DOHH2 (cell line): ENCODE data around the gene SNRNP200.

Experiments
- H3F3A ChIP-seq: fragments of 200-600 bp; sonication (generic), shearing (Covaris generic); 2 replicates; pipeline ENCODE4 v1.6.0; 2016; ENCODE audit warnings: antibody characterized with exemption, mild to moderate bottlenecking; ENCODE audit not compliant: control insufficient read depth, insufficient read depth
- H3K27ac ChIP-seq: fragments of 200-600 bp; sonication (generic); 2 replicates; pipeline ENCODE4 v1.5.1; 2014; ENCODE audit warnings: low read depth, mild to moderate bottlenecking, low read length, moderate library complexity
- H3K27me3 ChIP-seq: fragments of 200-600 bp; sonication (generic); 2 replicates; pipeline ENCODE4 v1.6.1; 2014; ENCODE audit warnings: mild to moderate bottlenecking, low read length, mixed read lengths; ENCODE audit not compliant: control insufficient read depth
- H3K36me3 ChIP-seq: fragments of 200-600 bp; sonication (generic); 2 replicates; pipeline ENCODE4 v1.6.1; 2014; ENCODE audit warnings: mild to moderate bottlenecking, low read length, moderate library complexity, mixed read lengths; ENCODE audit not compliant: control insufficient read depth
- H3K4me1 ChIP-seq: fragments of 200-600 bp; sonication (generic); 2 replicates; pipeline ENCODE4 v1.6.1; 2014; ENCODE audit warnings: mild to moderate bottlenecking, low read length, mixed read lengths; ENCODE audit not compliant: control insufficient read depth
- H3K4me2 ChIP-seq: fragments of 200-600 bp; sonication (generic); 2 replicates; pipeline ENCODE4 v1.6.0; 2014; ENCODE audit warnings: mild to moderate bottlenecking, low read length, moderate library complexity
- H3K4me3 ChIP-seq: fragments of 200-600 bp; sonication (generic); 2 replicates; pipeline ENCODE4 v1.5.1; 2014; ENCODE audit warnings: mild to moderate bottlenecking, low read length, mixed read lengths
- H3K79me2 ChIP-seq: fragments of 200-600 bp; sonication (generic); 2 replicates; pipeline ENCODE4 v1.6.1; 2014; ENCODE audit warnings: mild to moderate bottlenecking, low read length, mixed read lengths; ENCODE audit not compliant: control insufficient read depth
- H3K9me2 ChIP-seq: fragments of 200-600 bp; sonication (generic); replicated peaks from 2 replicates; pipeline ENCODE4 v1.6.1; 2014; ENCODE audit warnings: mild to moderate bottlenecking, low read length, mixed read lengths; ENCODE audit not compliant: control insufficient read depth
- H3K9me3 ChIP-seq: fragments of 200-600 bp; sonication (generic); 2 replicates; pipeline ENCODE4 v1.6.1; 2014; ENCODE audit warnings: antibody characterized with exemption, low read length, mixed read lengths; ENCODE audit not compliant: control insufficient read depth, insufficient read depth
- H4K20me1 ChIP-seq: fragments of 200-600 bp; sonication (generic); 2 replicates; pipeline ENCODE4 v1.6.0; 2014; ENCODE audit warnings: low read depth, mild to moderate bottlenecking, antibody characterized with exemption, low read length, moderate library complexity; ENCODE audit not compliant: control insufficient read depth, insufficient read depth
- EZH2phosphoT487 ChIP-seq: fragments of 200-600 bp; sonication (generic); IDR thresholded peaks from 2 replicates; pipeline ENCODE4 v1.6.1; 2017; ENCODE audit warnings: borderline replicate concordance, mild to moderate bottlenecking, antibody characterized with exemption, low read length, moderate library complexity, mixed read lengths
- TF ChIP-seq, protein P1 (sequence below): fragments of 200-600 bp; sonication (generic); IDR thresholded peaks from one replicate; pipeline ENCODE4 v1.5.1; 2014; ENCODE audit warnings: antibody characterized with exemption, mild to moderate bottlenecking, low read depth, low read length; ENCODE audit not compliant: poor library complexity, severe bottlenecking

The SNRNP200 gene

DNA sequence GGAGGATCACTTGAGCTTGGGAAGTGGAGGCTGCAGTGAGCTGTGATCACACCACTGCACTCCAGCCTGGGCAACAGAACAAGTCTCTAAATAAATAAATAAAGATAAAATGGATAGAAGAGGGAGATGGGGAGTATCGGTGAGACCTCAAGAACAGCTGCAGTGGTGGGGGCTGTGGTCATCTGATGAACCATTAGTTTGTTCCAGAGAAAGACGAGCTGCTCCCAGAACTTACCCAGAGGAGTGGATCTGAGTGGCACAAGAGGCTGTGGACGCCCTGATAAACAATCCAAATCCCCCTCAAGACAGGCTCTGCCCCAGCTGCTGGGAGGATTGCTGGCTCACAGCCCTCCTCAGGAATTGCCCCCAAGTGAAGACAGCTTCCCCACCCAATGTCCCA, 66.3 kb downstream of the SNRNP200 start:
- TF ChIP-seq EZH2phosphoT487, result no peak
- TF ChIP-seq, protein P1, sequence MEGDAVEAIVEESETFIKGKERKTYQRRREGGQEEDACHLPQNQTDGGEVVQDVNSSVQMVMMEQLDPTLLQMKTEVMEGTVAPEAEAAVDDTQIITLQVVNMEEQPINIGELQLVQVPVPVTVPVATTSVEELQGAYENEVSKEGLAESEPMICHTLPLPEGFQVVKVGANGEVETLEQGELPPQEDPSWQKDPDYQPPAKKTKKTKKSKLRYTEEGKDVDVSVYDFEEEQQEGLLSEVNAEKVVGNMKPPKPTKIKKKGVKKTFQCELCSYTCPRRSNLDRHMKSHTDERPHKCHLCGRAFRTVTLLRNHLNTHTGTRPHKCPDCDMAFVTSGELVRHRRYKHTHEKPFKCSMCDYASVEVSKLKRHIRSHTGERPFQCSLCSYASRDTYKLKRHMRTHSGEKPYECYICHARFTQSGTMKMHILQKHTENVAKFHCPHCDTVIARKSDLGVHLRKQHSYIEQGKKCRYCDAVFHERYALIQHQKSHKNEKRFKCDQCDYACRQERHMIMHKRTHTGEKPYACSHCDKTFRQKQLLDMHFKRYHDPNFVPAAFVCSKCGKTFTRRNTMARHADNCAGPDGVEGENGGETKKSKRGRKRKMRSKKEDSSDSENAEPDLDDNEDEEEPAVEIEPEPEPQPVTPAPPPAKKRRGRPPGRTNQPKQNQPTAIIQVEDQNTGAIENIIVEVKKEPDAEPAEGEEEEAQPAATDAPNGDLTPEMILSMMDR, result no peak
- H3K27ac ChIP-seq, result no peak overlapping the region

DNA sequence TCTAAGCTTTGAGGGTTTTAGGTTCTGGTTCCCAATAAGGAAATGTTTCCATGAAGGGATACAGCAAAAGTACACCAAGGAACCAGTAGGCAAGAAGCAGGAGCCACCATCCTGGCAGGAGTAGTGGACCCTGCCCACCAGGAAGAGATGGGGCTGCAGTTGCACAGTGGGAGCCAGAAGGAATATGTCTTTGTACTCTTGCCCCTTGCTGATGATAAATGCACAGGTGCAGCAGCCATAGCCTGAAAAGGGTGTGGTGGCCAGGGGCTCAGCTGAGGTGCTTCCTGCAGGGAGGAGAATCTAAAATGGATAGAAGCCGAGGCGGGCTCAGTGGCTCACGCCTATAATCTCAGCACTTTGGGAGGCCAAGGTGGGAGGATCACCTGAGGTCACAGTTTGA, 67.1 kb downstream of the SNRNP200 start:
- Histone ChIP-seq H3K4me3 (no peak overlapping the region), H3K36me3 (no peaks in the 10 kb centered on the region), H3K9me3 (no peaks in the 10 kb centered on the region), H3K79me2 (peaks cover 12% of the 10 kb centered on the region), H3F3A (peaks cover 21% of the 10 kb centered on the region), H3K9me2 (no peaks in the 10 kb centered on the region), H3K27ac (no peak overlapping the region), H4K20me1 (no peaks in the 10 kb centered on the region), H3K4me2 (no peak overlapping the region), H3K27me3 (no peaks in the 10 kb centered on the region), H3K4me1 (peaks cover 68% of the 10 kb centered on the region)
- TF ChIP-seq EZH2phosphoT487, result no peak
- TF ChIP-seq, protein P1, result no peak

More for the DNA sequence above, 66.3 kb downstream of the SNRNP200 start:
- Histone ChIP-seq H3K27me3 (no peaks in the 10 kb centered on the region), H3K9me2 (no peaks in the 10 kb centered on the region), H3K4me1 (peaks cover 60% of the 10 kb centered on the region), H3K9me3 (no peaks in the 10 kb centered on the region), H3F3A (peaks cover 19% of the 10 kb centered on the region), H3K36me3 (no peaks in the 10 kb centered on the region), H4K20me1 (no peaks in the 10 kb centered on the region), H3K4me2 (no peak overlapping the region), H3K79me2 (peaks cover 10% of the 10 kb centered on the region), H3K4me3 (no peak overlapping the region)

DNA sequence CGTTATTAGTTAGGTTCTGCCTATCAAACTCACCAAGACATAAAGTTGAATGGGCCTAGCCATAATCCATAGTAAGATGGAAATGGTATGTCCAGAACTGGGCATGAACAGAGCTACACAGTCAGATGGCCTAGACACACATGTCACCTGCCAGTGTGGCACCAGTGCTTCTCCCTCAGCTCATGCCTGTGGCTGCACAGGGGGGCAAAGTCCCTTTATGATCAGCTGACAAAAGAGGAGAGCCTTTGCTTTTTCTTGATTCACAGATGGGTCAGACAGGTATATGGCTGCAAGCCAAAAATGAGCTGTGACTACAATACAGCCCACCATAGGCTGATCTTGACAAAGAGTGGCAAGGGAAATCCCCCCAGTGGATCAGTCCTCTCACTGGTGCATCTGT, 68.5 kb downstream of the SNRNP200 start:
- Histone ChIP-seq H3K9me3 (no peaks in the 10 kb centered on the region), H3K79me2 (peaks cover 12% of the 10 kb centered on the region), H3K27me3 (no peaks in the 10 kb centered on the region), H3F3A (peaks cover 16% of the 10 kb centered on the region), H4K20me1 (no peaks in the 10 kb centered on the region), H3K4me2 (no peak overlapping the region), H3K36me3 (no peaks in the 10 kb centered on the region), H3K4me3 (no peak overlapping the region), H3K4me1 (peaks cover 64% of the 10 kb centered on the region), H3K27ac (no peak overlapping the region), H3K9me2 (no peaks in the 10 kb centered on the region)
- TF ChIP-seq, protein P1, result no peak
- TF ChIP-seq EZH2phosphoT487, result no peak

DNA sequence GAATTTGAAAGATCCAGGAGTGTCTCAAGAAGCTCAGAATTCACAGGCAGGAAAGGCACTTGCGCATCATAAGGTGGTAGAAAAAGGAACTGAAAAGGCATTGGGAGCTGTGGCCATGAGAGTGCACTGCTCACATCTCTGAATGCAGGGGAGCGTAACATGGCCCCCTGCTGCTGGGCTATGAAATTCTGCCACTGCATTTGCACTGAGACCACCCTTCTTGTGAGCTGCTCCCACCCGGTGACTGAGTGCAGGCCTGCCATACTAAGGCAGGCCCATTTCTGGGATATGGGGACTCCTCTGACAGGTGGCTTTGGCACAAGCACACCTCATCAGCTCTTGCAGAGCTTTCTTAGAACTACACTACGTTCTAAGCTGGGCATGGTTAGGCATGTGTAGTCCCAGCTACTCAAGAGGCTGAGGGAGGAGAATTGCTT, 71.4 kb downstream of the SNRNP200 start:
- no peaks in the 10 kb centered on the region for H3K36me3 ChIP-seq
- peaks cover 14% of the 10 kb centered on the region for H3K79me2 ChIP-seq
- H3K4me1 ChIP-seq, result peaks cover 43% of the 10 kb centered on the region
- H3K9me3 ChIP-seq, result no peaks in the 10 kb centered on the region
- peak overlapping the region; percentile 56 for H3K27ac ChIP-seq
- TF ChIP-seq EZH2phosphoT487, result no peak
- TF ChIP-seq, protein P1, result peak; percentile 63
- H4K20me1 ChIP-seq, result no peaks in the 10 kb centered on the region
- H3F3A ChIP-seq, result 0 out of 2 replicates have a peak, but pooled peaks cover 3% of the 10 kb centered on the region
- peak overlapping the region; percentile 75 for H3K4me2 ChIP-seq
- H3K4me3 ChIP-seq, result peak overlapping the region; percentile 53
- H3K9me2 ChIP-seq, result no peaks in the 10 kb centered on the region
- no peaks in the 10 kb centered on the region for H3K27me3 ChIP-seq
